Tibial artery (tissue), 4 donors: ENCODE data around the gene LCAT.

ENCODE experiments used
- DNase-seq, 2 donors: peaks; one replicate each; pipeline ENCODE4 v3.0.0-alpha.2; 2019
- H3K27ac ChIP-seq, 2 donors: fragments of 200-600 bp; sonication (generic) in 1 of 2; 1 replicate in 1 of 2; 2 replicates in 1 of 2; pipeline ENCODE4 v1.5.1; 2018 to 2019; ENCODE audit warnings: mild to moderate bottlenecking in 1 of 2
- H3K27me3 ChIP-seq, 2 donors: fragments of 200-600 bp; sonication (generic) in 1 of 2; one replicate each; pipeline versions ENCODE4 v1.5.1 to v1.6.0; 2016 to 2019
- H3K36me3 ChIP-seq, 3 donors: fragments of 200-600 bp; sonication (generic) in 2 of 3; one replicate each; pipeline ENCODE4 v1.5.1; 2016 to 2019; ENCODE audit warnings: mild to moderate bottlenecking in 2 of 3
- H3K4me1 ChIP-seq, 4 donors: fragments of 200-600 bp; sonication (generic) in 2 of 4; 1 replicate in 3 of 4; 2 replicates in 1 of 4; pipeline ENCODE4 v1.5.1; 2016 to 2019
- H3K4me3 ChIP-seq, 2 donors: fragments of 200-600 bp; sonication (generic) in 1 of 2; 1 replicate in 1 of 2; 2 replicates in 1 of 2; pipeline ENCODE4 v1.5.1; 2018 to 2019; ENCODE audit warnings: mild to moderate bottlenecking in 2 of 2
- H3K9me3 ChIP-seq, 3 donors: fragments of 200-600 bp; sonication (generic) in 1 of 3; one replicate each; pipeline ENCODE4 v1.5.1; 2016 to 2019
- CTCF ChIP-seq, 2 experiments: fragments of 200-600 bp in 1 of 2; fragments of 450-650 bp in 1 of 2; IDR thresholded peaks; one replicate each; pipeline ENCODE4 v1.5.1; 2017 to 2019; ENCODE audit warnings: antibody characterized with exemption in 2 of 2, mild to moderate bottlenecking in 1 of 2, moderate library complexity in 1 of 2
- intact Hi-C: fragments of 100-400 bp; cut with DNase I; formaldehyde crosslinking; loops from one replicate; pipeline ENCODE4 v1.15.0; 2023; ENCODE audit warnings: low total_unique reads

The LCAT gene

DNA sequence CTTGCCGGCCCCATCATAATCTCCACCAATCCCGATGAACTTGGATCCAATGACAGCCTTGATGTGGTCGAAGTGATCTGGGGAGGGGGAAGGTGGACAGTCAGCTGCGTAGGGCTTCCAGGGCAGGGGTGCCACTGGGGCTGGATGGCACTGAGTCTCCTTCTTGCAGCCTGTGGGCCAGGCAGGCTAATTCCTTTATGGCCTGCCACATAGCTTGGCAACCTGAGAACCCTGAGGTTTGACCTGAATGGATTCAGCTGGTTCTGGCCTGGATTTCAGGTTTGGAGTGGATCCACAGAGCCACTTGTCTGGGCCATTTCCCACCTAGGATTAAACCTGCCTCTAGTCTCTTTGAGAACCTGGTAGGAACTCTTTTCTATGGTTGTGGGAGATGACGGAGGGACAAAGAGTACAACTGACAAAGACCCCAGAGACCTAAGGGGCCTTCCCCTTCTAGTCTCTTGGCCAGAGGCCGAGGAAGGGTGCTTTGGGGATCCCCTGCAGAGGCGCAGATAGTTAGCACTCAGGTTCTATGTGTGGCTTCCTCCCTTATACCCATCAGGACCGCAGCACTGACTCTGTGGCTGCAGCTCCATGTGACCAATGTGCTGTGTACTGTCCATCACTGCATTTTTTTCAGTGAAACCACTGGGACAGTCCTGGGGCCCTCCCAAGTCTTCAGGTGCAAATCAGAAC lies 45.5 kb upstream of the LCAT start:
- H3K27me3 ChIP-seq = no peaks in the 10 kb centered on the region
- no peaks in the 10 kb centered on the region for H3K36me3 ChIP-seq
- intact Hi-C loops = loop anchor here (5.0 kb wide), 2 partner anchors 53 to 238 kb away; no protein-coding TSS in a partner anchor
- H3K9me3 ChIP-seq = no peaks in the 10 kb centered on the region
- no peak overlapping the region for H3K27ac ChIP-seq
- H3K4me3 ChIP-seq = no peak overlapping the region
- DNase-seq = no peak
- peaks cover 0 to 12% (median 9%) of the 10 kb centered on the region in 4 donors for H3K4me1 ChIP-seq
- TF ChIP-seq CTCF (IDR thresholded peaks at IDR 0.05) = no peak

- Histone ChIP-seq H3K9me3 (no peaks in the 10 kb centered on the region), H3K27ac (no peak overlapping the region), H3K4me1 (peaks cover 0 to 10% (median 8%) of the 10 kb centered on the region in 4 donors), H3K36me3 (no peaks in the 10 kb centered on the region), H3K4me3 (no peak overlapping the region), H3K27me3 (no peaks in the 10 kb centered on the region)
- no peak for TF ChIP-seq CTCF (IDR thresholded peaks at IDR 0.05)
- intact Hi-C loops = no loop called here
- no peak for DNase-seq
Measured at GRCh38 chr16:67988675-67989074, 44.8 kb upstream of the LCAT start.

GRCh38 chr16:67987460-67988160 lies 43.7 kb upstream of the LCAT start:
- Histone ChIP-seq H3K4me1 (no peaks in the 10 kb centered on the region), H3K27ac (no peak overlapping the region), H3K36me3 (no peaks in the 10 kb centered on the region), H3K9me3 (no peaks in the 10 kb centered on the region), H3K27me3 (no peaks in the 10 kb centered on the region), H3K4me3 (no peak overlapping the region)
- intact Hi-C loops = no loop called here
- DNase-seq = no peak
- TF ChIP-seq CTCF (IDR thresholded peaks at IDR 0.05) = no peak

GRCh38 chr16:67986949-67987348 lies 43.0 kb upstream of the LCAT start:
- peaks cover 0 to 4% of the 10 kb centered on the region in 2 donors for H3K27me3 ChIP-seq
- TF ChIP-seq CTCF (IDR thresholded peaks at IDR 0.05) = no peak
- H3K9me3 ChIP-seq = no peaks in the 10 kb centered on the region
- no peak for DNase-seq
- no peaks in the 10 kb centered on the region for H3K36me3 ChIP-seq
- H3K27ac ChIP-seq = no peak overlapping the region
- H3K4me1 ChIP-seq = no peaks in the 10 kb centered on the region
- no peak overlapping the region for H3K4me3 ChIP-seq
- intact Hi-C loops = no loop called here

DNA sequence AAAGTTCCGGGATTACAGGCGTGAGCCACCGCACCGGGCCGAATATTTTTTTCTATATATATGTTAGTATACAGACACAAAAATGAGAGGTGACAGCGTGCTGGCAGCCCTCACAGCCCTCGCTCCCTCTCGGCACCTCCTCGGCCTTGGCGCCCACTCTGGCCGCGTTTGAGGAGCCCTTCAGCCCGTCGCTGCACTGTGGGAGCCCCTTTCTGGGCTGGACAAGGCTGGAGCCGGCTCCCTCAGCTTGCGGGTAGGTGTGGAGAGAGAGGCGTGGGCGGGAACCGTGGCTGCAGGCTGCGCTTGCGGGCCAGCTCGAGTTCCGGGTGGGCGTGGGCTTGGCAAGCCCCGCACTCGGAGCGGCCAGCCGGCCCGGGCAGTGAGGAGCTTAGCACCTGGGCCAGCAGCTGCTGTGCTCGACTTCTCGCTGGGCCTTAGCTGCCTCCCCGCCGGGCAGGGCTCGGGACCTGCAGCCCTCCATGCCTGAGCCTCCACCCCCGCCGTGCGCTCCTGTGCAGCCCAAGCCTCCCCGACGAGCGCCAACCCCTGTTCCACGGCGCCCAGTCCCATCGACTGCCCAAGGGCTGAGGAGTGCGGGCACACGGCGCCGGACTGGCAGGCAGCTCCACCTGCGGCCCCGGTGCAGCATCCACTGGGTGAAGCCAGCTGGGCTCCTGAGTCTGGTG lies 38.2 kb upstream of the LCAT start:
- Histone ChIP-seq H3K9me3 (no peaks in the 10 kb centered on the region), H3K4me1 (no peaks in the 10 kb centered on the region), H3K4me3 (no peak overlapping the region), H3K27ac (no peak overlapping the region), H3K36me3 (no peaks in the 10 kb centered on the region), H3K27me3 (peaks cover 0 to 27% of the 10 kb centered on the region in 2 donors)
- intact Hi-C loops = no loop called here
- no peak for TF ChIP-seq CTCF (IDR thresholded peaks at IDR 0.05)
- DNase-seq = no peak
